Endodermal cell (in vitro differentiated cells): ENCODE data around the gene PPAN. TPM values are rescaled to one million over a fixed set of nuclear protein-coding genes. Genes with fewer than 3 reads are reported as not detected.

Experiments
- DNase-seq: peaks from one replicate; pipeline ENCODE4 v3.0.0-alpha.2; 2017
- H3K27ac ChIP-seq: 2 replicates; pipeline ENCODE4 v1.5.1; 2013; ENCODE audit warnings: mild to moderate bottlenecking, low read depth, low read length, moderate library complexity
- H3K27me3 ChIP-seq: 2 replicates; pipeline ENCODE4 v1.6.1; 2013; ENCODE audit warnings: mild to moderate bottlenecking, low read length, moderate library complexity; ENCODE audit not compliant: insufficient read depth, control insufficient read depth, poor library complexity, severe bottlenecking
- H3K36me3 ChIP-seq: 2 replicates; pipeline ENCODE4 v1.7.0; 2013; ENCODE audit warnings: mild to moderate bottlenecking, low read length, moderate library complexity; ENCODE audit not compliant: control insufficient read depth, insufficient read depth
- H3K4me1 ChIP-seq: one replicate; pipeline ENCODE4 v1.7.0; 2013; ENCODE audit warnings: low read length; ENCODE audit not compliant: control insufficient read depth, insufficient read depth
- H3K4me3 ChIP-seq: 2 replicates; pipeline ENCODE4 v1.5.1; 2013; ENCODE audit warnings: mild to moderate bottlenecking, low read length, moderate library complexity
- H3K9ac ChIP-seq: 2 replicates; pipeline ENCODE4 v1.6.1; 2013; ENCODE audit warnings: mild to moderate bottlenecking, low read length, moderate library complexity; ENCODE audit not compliant: poor library complexity, severe bottlenecking; ENCODE audit errors: extremely low read depth
- H3K9me3 ChIP-seq: 2 replicates; pipeline ENCODE4 v1.6.1; 2013; ENCODE audit warnings: mild to moderate bottlenecking, low read length, moderate library complexity; ENCODE audit not compliant: control insufficient read depth
- H3K27ac Mint-ChIP-seq: 2 replicates; pipeline ENCODE4 v1.8.0; 2020; ENCODE audit warnings: mixed read lengths
- H3K27me3 Mint-ChIP-seq: 2 replicates; pipeline ENCODE4 v1.8.0; 2021; ENCODE audit warnings: mild to moderate bottlenecking, mixed read lengths; ENCODE audit not compliant: insufficient read depth
- H3K36me3 Mint-ChIP-seq: 2 replicates; pipeline ENCODE4 v1.8.0; 2020; ENCODE audit warnings: low read depth, mixed read lengths
- H3K4me1 Mint-ChIP-seq: 2 replicates; pipeline ENCODE4 v1.8.0; 2020; ENCODE audit warnings: mixed read lengths
- H3K4me3 Mint-ChIP-seq: 2 replicates; pipeline ENCODE4 v1.8.0; 2020; ENCODE audit warnings: mild to moderate bottlenecking, moderate library complexity, mixed read lengths
- H3K9me3 Mint-ChIP-seq: 2 replicates; pipeline ENCODE4 v1.8.0; 2020; ENCODE audit warnings: mild to moderate bottlenecking, mixed read lengths
- WGBS, 2 experiments: methylation state at CpG; one replicate each; pipeline versions ENCODE4 v1.1.5 to v1.1.7; 2013; ENCODE audit warnings: missing lambda C conversion rate in 2 of 2, mixed read lengths in 1 of 2; ENCODE audit not compliant: insufficient coverage in 1 of 2, insufficient read length in 1 of 2; 5-methylcytosine and 5-hydroxymethylcytosine counted together
- total RNA-seq, 2 donors: library from RNA; stranded (reverse); fragmentation: NEBNext Ultra II Directional in 1 of 2; extraction: Animal tissue kit (Norgen Biotek cat#: 25700) in 1 of 2; gene quantifications; 2 replicates in 1 of 2; 3 replicates in 1 of 2; pipeline ENCODE4 v1.2.1, GENCODE V29; 2021
- TF ChIP-seq, protein P1 (sequence below): fragments of 200-600 bp; sonication (generic); conservative IDR thresholded peaks from 2 replicates; pipeline ENCODE4 v1.5.0; 2021; ENCODE audit warnings: antibody characterized with exemption, mild to moderate bottlenecking

PPAN gene
- total RNA-seq, 2 donors from 2014 or later: 40.3 to 54.0 TPM

DNA sequence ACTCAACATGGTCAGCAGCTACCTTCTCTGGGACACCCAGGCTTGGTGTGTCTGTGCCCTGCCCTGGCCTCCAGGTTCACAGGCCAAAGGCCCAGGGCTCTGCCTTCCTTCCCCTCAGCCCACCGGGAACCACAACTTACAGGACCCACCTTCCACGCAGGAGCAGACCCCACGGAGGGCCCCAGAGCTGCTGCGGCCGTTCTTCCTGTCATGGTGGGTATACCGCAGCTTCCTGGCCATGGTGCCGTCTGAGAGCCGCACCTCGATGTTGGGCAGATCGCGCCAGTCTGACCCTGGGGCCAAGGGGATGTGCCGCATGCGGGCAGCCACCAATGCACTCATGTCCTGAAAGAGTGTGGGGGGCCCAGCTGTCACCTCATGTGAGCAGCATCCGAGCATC lies 30.8 kb downstream of the PPAN start:
- Histone ChIP-seq H3K4me1 (no peaks in the 10 kb centered on the region), H3K9ac (no peak overlapping the region), H3K4me3 (no peak overlapping the region), H3K27me3 (no peaks in the 10 kb centered on the region), H3K9me3 (no peaks in the 10 kb centered on the region), H3K27ac (no peak overlapping the region), H3K36me3 (peaks cover 69% of the 10 kb centered on the region)
- Mint-ChIP-seq H3K27ac (no peak overlapping the region), H3K36me3 (peaks cover 49% of the 10 kb centered on the region), H3K27me3 (no peaks in the 10 kb centered on the region), H3K4me3 (no peak overlapping the region), H3K9me3 (no peaks in the 10 kb centered on the region), H3K4me1 (no peaks in the 10 kb centered on the region)
- TF ChIP-seq, protein P1, sequence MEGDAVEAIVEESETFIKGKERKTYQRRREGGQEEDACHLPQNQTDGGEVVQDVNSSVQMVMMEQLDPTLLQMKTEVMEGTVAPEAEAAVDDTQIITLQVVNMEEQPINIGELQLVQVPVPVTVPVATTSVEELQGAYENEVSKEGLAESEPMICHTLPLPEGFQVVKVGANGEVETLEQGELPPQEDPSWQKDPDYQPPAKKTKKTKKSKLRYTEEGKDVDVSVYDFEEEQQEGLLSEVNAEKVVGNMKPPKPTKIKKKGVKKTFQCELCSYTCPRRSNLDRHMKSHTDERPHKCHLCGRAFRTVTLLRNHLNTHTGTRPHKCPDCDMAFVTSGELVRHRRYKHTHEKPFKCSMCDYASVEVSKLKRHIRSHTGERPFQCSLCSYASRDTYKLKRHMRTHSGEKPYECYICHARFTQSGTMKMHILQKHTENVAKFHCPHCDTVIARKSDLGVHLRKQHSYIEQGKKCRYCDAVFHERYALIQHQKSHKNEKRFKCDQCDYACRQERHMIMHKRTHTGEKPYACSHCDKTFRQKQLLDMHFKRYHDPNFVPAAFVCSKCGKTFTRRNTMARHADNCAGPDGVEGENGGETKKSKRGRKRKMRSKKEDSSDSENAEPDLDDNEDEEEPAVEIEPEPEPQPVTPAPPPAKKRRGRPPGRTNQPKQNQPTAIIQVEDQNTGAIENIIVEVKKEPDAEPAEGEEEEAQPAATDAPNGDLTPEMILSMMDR: no peak
- DNase-seq: no peak
- WGBS, 2 experiments: 92 to 99% methylated on average over 13 to 14 of the region's 14 CpGs

DNA sequence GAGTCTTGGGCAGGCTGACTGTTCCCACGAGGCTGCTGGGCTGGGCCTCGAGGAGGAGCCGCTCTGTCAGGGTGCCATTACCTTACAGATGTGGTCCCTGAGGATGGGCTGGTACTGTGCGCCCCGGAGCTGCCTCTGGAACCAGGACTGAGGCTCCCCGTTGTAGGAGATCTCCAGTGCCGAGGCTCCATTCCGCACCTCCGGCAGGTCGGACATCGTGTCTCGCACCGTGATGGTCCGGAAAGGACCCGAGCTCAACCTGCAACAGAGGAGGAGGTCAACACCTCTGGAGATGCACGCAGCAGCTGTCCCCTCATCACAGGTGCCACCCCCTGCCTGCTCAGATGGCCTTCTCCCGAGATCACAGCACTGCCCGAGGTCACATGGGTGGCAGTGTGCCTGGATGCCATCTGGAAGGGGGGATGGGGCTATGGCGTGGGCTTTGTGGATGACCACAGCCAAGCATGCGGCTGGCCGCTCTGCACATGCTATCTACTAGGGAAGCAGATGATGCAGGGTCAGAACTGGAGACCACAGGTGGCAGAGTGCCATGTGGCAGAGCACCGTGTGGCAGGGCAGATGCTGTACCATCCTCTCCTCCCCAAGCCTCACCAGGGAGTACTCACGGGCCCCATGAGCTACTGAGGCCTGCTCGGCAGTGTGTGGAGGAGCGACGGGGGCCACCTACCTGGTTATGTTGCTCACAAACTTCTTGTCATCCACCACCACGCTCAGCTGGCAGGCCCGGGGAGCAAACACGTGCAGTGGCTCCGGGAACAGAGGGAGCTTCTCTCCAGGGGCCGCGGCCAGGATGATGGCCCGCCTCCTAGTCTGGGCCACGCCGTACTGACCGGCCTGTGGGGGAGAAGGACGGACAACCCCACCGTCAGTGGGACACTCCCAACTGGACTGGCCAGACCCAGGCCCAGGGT lies 31.9 kb downstream of the PPAN start:
- H3K36me3 ChIP-seq: peaks cover 77% of the 10 kb centered on the region
- H3K9me3 Mint-ChIP-seq: no peaks in the 10 kb centered on the region
- no peaks in the 10 kb centered on the region for H3K27me3 Mint-ChIP-seq
- H3K4me3 ChIP-seq: no peak overlapping the region
- H3K27me3 ChIP-seq: no peaks in the 10 kb centered on the region
- H3K27ac Mint-ChIP-seq: no peak overlapping the region
- no peak overlapping the region for H3K4me3 Mint-ChIP-seq
- no peak overlapping the region for H3K27ac ChIP-seq
- TF ChIP-seq, protein P1: no peak
- 95 to 97% methylated on average over 28 to 38 of the region's 38 CpGs for WGBS, 2 experiments
- H3K36me3 Mint-ChIP-seq: peaks cover 50% of the 10 kb centered on the region
- no peak overlapping the region for H3K9ac ChIP-seq
- no peak for DNase-seq
- H3K4me1 ChIP-seq: no peaks in the 10 kb centered on the region
- no peaks in the 10 kb centered on the region for H3K9me3 ChIP-seq
- no peaks in the 10 kb centered on the region for H3K4me1 Mint-ChIP-seq

DNA sequence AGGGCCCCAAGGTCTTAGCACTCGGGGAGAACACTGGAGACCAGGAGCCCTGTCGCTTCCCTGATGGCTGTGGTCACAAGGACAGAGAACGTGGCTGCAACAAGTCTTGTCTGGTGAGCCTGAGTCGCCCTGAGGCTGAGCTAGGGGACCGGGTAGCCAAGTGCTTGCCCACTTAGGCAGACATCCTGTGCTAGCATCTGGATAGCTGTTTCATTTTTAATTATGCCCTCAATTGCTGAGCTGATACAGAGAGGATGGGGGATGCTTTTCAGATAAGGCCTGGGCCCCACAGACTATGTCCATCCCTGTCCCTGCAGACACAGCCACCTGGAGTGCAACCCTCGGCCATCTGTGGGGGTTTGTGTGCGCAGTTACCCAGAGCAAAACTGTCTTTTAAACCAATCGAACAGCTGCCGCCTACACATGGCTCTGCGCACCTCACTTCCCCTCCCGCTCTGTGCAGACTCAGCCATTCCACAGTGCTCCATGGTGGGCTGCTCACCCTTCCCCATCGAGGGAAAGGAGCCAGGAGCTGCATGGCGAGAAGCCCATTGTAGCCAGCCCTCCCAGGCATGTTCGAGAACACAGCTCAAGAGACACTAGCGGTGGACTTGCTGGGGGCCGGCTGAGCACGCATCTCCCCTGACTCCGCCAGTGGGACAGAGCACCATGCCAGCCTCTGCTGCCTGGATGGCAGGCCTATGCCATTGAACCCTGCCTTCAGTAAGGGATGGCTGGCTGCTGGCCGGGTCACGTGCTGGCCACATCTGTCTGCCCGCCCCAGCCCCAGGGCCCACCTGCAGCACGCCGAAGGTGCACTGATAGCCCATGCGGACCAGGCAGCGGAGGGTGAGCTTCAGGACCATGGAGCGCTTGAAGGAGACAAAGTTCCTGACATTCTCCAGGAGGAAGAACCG lies 33.0 kb downstream of the PPAN start:
- no peaks in the 10 kb centered on the region for H3K27me3 ChIP-seq
- Mint-ChIP-seq H3K4me1 (no peaks in the 10 kb centered on the region), H3K9me3 (no peaks in the 10 kb centered on the region), H3K36me3 (peaks cover 57% of the 10 kb centered on the region), H3K4me3 (no peak overlapping the region), H3K27me3 (no peaks in the 10 kb centered on the region), H3K27ac (no peak overlapping the region)
- H3K36me3 ChIP-seq: peaks cover 77% of the 10 kb centered on the region
- H3K9me3 ChIP-seq: no peaks in the 10 kb centered on the region
- H3K4me1 ChIP-seq: no peaks in the 10 kb centered on the region
- TF ChIP-seq, protein P1: no peak
- WGBS, 2 experiments: 93 to 96% methylated on average over 17 to 27 of the region's 27 CpGs
- DNase-seq: no peak
- H3K27ac ChIP-seq: no peak overlapping the region
- no peak overlapping the region for H3K9ac ChIP-seq
- H3K4me3 ChIP-seq: no peak overlapping the region
